HepG2 (cell line): ENCODE data around the gene CA7. TPM values are rescaled to one million over a fixed set of nuclear protein-coding genes. Genes with fewer than 3 reads are reported as not detected.
A peak's percentile ranks its signal among the peaks of the same experiment; 100 is the strongest.

Experiments
- ATAC-seq: fragments of 200-7000 bp; cut with Tn5 transposase; 3 replicates; pipeline ENCODE4 v1.9.1; 2020; ENCODE audit warnings: mild to moderate bottlenecking, moderate library complexity
- BruUV-seq: library from RNA; stranded (reverse); fragments of 400-500 nt; replicated peaks from 2 replicates; lab custom pipeline; 2021; lab: Mats Ljungman, UMichigan
- CTCF ChIA-PET: fragments of 300-600 bp; formaldehyde crosslinking; extraction: SDS; loops from one replicate; lab custom pipeline; 2021; ENCODE audit warnings: low total read pairs, inconsistent platforms, low intra/inter-chr PET ratio; lab: Yijun Ruan, JAX
- POLR2A ChIA-PET: fragments of 350-600 bp; sonication (Branson Sonifier 250); formaldehyde crosslinking; loops from one replicate; lab custom pipeline; 2020; ENCODE audit warnings: antibody characterized with exemption, inconsistent platforms; lab: Yijun Ruan, JAX
- DNase-seq: peaks from one replicate; pipeline ENCODE4 v3.0.0-alpha.2; 2015; ENCODE audit warnings: low spot score
- FAIRE-seq: peaks from 3 replicates; lab custom pipeline; 2011; peaks lifted over from hg19 to GRCh38; lab: Jason Lieb, UNC
- H2AFZ ChIP-seq: one replicate; pipeline ENCODE4 v1.6.1; 2011; ENCODE audit warnings: low read length, inconsistent platforms
- H3K27ac ChIP-seq: fragments of 300-600 bp; 3 replicates; pipeline ENCODE4 v1.8.0; 2011; ENCODE audit warnings: mixed run types, mild to moderate bottlenecking, mixed read lengths, low read length, inconsistent platforms; ENCODE audit not compliant: insufficient read depth; ENCODE audit errors: extremely low read length
- H3K27me3 ChIP-seq, 2 experiments: fragments of 200-600 bp in 1 of 2; 2 replicates in 1 of 2; 3 replicates in 1 of 2; pipeline versions ENCODE4 v1.6.0 to v1.8.0; 2011; ENCODE audit warnings: low read length in 2 of 2, mild to moderate bottlenecking in 2 of 2, moderate library complexity in 2 of 2, inconsistent platforms in 1 of 2; ENCODE audit not compliant: insufficient read depth in 2 of 2, control insufficient read depth in 1 of 2
- H3K36me3 ChIP-seq, 2 experiments: fragments of 200-600 bp in 1 of 2; replicated peaks in 1 of 2; 2 replicates in 1 of 2; 3 replicates in 1 of 2; pipeline versions ENCODE4 v1.5.1 to v1.8.0; 2011; ENCODE audit warnings: low read length in 2 of 2, inconsistent platforms in 1 of 2; ENCODE audit not compliant: insufficient read depth in 2 of 2, control insufficient read depth in 1 of 2
- H3K4me1 ChIP-seq: 2 replicates; pipeline ENCODE4 v1.5.1; 2012; ENCODE audit warnings: low read length, inconsistent platforms; ENCODE audit not compliant: insufficient read depth
- H3K4me2 ChIP-seq: 2 replicates; pipeline ENCODE4 v1.6.0; 2011; ENCODE audit warnings: low read depth, low read length, inconsistent platforms
- H3K4me3 ChIP-seq, 3 experiments: fragments of 200-600 bp in 1 of 3; sonication (generic), shearing (Covaris generic) in 1 of 3; replicated peaks in 1 of 3; 2 replicates each; pipeline ENCODE4 v1.5.1; 2011 to 2016; ENCODE audit warnings: low read length in 3 of 3, inconsistent platforms in 2 of 3, low read depth in 2 of 3, mild to moderate bottlenecking in 2 of 3, control low read depth in 1 of 3, mixed read lengths in 1 of 3; ENCODE audit not compliant: insufficient read depth in 1 of 3
- H3K79me2 ChIP-seq: one replicate; pipeline ENCODE4 v1.6.1; 2011; ENCODE audit warnings: low read length, inconsistent platforms; ENCODE audit not compliant: insufficient read depth
- H3K9ac ChIP-seq: 2 replicates; pipeline ENCODE4 v1.6.0; 2011; ENCODE audit warnings: mild to moderate bottlenecking, low read depth, low read length, inconsistent platforms; ENCODE audit not compliant: insufficient read depth
- H3K9me3 ChIP-seq: 2 replicates; pipeline ENCODE4 v1.5.1; 2012; ENCODE audit warnings: mild to moderate bottlenecking, low read length
- H4K20me1 ChIP-seq: 2 replicates; pipeline ENCODE4 v1.6.0; 2011; ENCODE audit warnings: inconsistent platforms, mild to moderate bottlenecking, low read length, moderate library complexity; ENCODE audit not compliant: insufficient read depth
- AKAP8 ChIP-seq: sonication (generic); formaldehyde crosslinking; IDR thresholded peaks from 2 replicates; pipeline ENCODE4 v1.5.1; 2020; ENCODE audit warnings: mild to moderate bottlenecking, missing genetic modification reagents
- RBM22 ChIP-seq: fragments of 200-400 bp; formaldehyde crosslinking; optimal IDR thresholded peaks from 2 replicates; pipeline ENCODE3; 2017; ENCODE audit warnings: mild to moderate bottlenecking, low read length, moderate library complexity
- ZBTB42 ChIP-seq: sonication (generic); formaldehyde crosslinking; IDR thresholded peaks from 2 replicates; pipeline ENCODE4 v1.5.0; 2020; ENCODE audit warnings: mild to moderate bottlenecking, missing genetic modification reagents
- ZFP36L2 ChIP-seq: sonication (generic); formaldehyde crosslinking; IDR thresholded peaks from 2 replicates; pipeline ENCODE4 v1.4.0; 2020; ENCODE audit warnings: missing genetic modification reagents
- ZNF230 ChIP-seq: sonication (generic); formaldehyde crosslinking; IDR thresholded peaks from 2 replicates; pipeline ENCODE4 v1.4.0; 2020; ENCODE audit warnings: mild to moderate bottlenecking, missing genetic modification reagents
- ZZZ3 ChIP-seq: sonication (generic); formaldehyde crosslinking; IDR thresholded peaks from 2 replicates; pipeline ENCODE4 v1.4.0; 2020; ENCODE audit warnings: missing genetic modification reagents, mild to moderate bottlenecking, borderline replicate concordance
- WGBS: methylation state at CpG from one replicate; pipeline ENCODE4 v1.1.6; 2017; ENCODE audit warnings: low lambda C conversion rate; 5-methylcytosine and 5-hydroxymethylcytosine counted together
- in situ Hi-C: cut with HindIII; loops from 2 replicates; pipeline ENCODE4 v1.10.0; 2017; ENCODE audit warnings: low pct_unique_long_range_greater_than_20kb; ENCODE audit not compliant: extremely low pct_ligation_motif_present
- intact Hi-C: fragments of 100-400 bp; cut with micrococcal nuclease; formaldehyde crosslinking; loops from one replicate; pipeline ENCODE4 v1.10.0; 2022; ENCODE audit not compliant: unreplicated experiment
- polyA plus RNA-seq, 8 experiments: library from polyadenylated mRNA; depleted of rRNA in 3 of 8; stranded (reverse) in 7 of 8; unstranded in 1 of 8; fragments of >200 nt; fragmentation: Illumina TruSeq in 4 of 8; extraction: Trizol in 4 of 8; gene quantifications; 2 replicates each; pipeline versions ENCODE4 v1.2.1 to v1.2.3, GENCODE V29; 2011 to 2016; ENCODE audit warnings: low read depth in 4 of 8, missing spikeins in 1 of 8, mixed read lengths in 1 of 8; ENCODE audit not compliant: insufficient read depth in 1 of 8
- total RNA-seq, 5 experiments: library from RNA; depleted of rRNA; stranded (reverse); fragments of >200 nt; fragmentation: Illumina TruSeq; extraction: Trizol; gene quantifications; 2 replicates each; pipeline ENCODE4 v1.2.3, GENCODE V29; 2016; ENCODE audit warnings: low read depth in 1 of 5
- TF ChIP-seq, protein P1 (sequence below): IDR thresholded peaks from 2 replicates; pipeline ENCODE4 v1.6.1; 2012; ENCODE audit warnings: low read length, improper control_type of control experiment
- TF ChIP-seq, protein P2 (sequence below): sonication (generic); formaldehyde crosslinking; IDR thresholded peaks from 2 replicates; pipeline ENCODE4 v1.4.0; 2020; ENCODE audit warnings: mild to moderate bottlenecking, missing genetic modification reagents
- TF ChIP-seq, protein P3 (sequence below): sonication (generic); formaldehyde crosslinking; IDR thresholded peaks from 2 replicates; pipeline ENCODE4 v1.8.1; 2023; ENCODE audit warnings: mild to moderate bottlenecking, inconsistent platforms, moderate library complexity, missing genetic modification reagents, borderline replicate concordance
- TF ChIP-seq, protein P4 (sequence below): IDR thresholded peaks from 2 replicates; pipeline ENCODE4 v1.6.1; 2016; ENCODE audit warnings: low read depth

The CA7 gene
- total and polyA plus RNA-seq, 2 of the 13 experiments (the other 11 are each of a cell fraction or from before 2014, with no cell fraction given), result not detected

DNA sequence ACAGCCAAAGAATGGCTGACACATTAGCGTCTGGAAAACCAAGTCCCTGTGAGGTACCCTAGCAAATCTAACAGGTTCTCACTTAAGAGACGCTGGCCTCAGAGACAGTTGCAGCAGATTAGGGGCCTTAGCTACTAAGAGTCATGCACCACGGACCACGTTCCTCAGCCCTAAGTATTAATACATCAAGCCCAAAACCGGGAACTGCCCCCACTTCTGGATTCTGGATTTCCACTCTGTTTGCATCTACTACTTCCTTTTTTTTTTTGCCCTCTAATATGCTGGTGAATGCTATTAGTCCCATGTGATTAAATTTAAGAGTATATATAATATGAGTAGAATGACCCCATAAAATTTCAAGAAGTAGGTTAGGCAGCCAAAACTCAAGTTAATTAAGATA, 42.1 kb upstream of the CA7 start:
- peaks cover 15 to 23% of the 10 kb centered on the region in 2 experiments for H3K36me3 ChIP-seq
- H4K20me1 ChIP-seq, result no peaks in the 10 kb centered on the region
- no peaks in the 10 kb centered on the region for H3K79me2 ChIP-seq
- WGBS, result 94% methylated on average over 5 of the region's 5 CpGs
- TF ChIP-seq, protein P1, sequence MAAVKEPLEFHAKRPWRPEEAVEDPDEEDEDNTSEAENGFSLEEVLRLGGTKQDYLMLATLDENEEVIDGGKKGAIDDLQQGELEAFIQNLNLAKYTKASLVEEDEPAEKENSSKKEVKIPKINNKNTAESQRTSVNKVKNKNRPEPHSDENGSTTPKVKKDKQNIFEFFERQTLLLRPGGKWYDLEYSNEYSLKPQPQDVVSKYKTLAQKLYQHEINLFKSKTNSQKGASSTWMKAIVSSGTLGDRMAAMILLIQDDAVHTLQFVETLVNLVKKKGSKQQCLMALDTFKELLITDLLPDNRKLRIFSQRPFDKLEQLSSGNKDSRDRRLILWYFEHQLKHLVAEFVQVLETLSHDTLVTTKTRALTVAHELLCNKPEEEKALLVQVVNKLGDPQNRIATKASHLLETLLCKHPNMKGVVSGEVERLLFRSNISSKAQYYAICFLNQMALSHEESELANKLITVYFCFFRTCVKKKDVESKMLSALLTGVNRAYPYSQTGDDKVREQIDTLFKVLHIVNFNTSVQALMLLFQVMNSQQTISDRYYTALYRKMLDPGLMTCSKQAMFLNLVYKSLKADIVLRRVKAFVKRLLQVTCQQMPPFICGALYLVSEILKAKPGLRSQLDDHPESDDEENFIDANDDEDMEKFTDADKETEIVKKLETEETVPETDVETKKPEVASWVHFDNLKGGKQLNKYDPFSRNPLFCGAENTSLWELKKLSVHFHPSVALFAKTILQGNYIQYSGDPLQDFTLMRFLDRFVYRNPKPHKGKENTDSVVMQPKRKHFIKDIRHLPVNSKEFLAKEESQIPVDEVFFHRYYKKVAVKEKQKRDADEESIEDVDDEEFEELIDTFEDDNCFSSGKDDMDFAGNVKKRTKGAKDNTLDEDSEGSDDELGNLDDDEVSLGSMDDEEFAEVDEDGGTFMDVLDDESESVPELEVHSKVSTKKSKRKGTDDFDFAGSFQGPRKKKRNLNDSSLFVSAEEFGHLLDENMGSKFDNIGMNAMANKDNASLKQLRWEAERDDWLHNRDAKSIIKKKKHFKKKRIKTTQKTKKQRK, result no peak
- peak; percentile 32 for TF ChIP-seq RBM22
- DNase-seq, result no peak
- BruUV-seq, result no TSS peak
- H3K4me3 ChIP-seq, result no peak overlapping the region
- no peaks in the 10 kb centered on the region for H3K27me3 ChIP-seq
- no peak overlapping the region for H3K9ac ChIP-seq
- ChIA-PET CTCF (no interaction called here), POLR2A (no interaction called here)
- FAIRE-seq, result no peak
- H2AFZ ChIP-seq, result no peak overlapping the region
- H3K4me1 ChIP-seq, result no peaks in the 10 kb centered on the region
- in situ Hi-C loops, result no loop called here
- no peak overlapping the region for H3K4me2 ChIP-seq
- ATAC-seq, result no peak; the same call in 2 of the 3 replicates
- H3K27ac ChIP-seq, result no peak overlapping the region
- intact Hi-C loops, result no loop called here
- no peaks in the 10 kb centered on the region for H3K9me3 ChIP-seq

DNA sequence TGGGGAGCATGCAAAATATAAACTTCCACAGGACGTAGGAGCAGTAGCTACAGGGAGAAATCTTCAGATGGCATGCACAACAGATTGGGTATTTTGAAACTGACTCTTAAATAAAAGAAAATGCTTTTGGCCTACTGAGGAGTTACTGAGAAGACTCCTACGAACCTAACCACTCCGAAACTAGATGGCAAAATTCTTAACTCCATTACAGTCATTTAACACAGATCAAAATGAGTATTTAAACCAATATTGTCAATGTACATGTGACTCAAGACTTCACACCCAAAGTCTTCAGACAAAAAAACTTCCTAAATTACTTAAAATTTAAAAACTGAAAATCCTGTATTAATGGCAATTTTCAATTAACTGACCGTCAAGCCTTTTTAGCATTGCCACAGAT, 34.4 kb upstream of the CA7 start:
- H3K4me1 ChIP-seq, result no peaks in the 10 kb centered on the region
- TSS peak; percentile 23 for BruUV-seq
- no peak overlapping the region for H3K9ac ChIP-seq
- FAIRE-seq, result no peak
- H2AFZ ChIP-seq, result no peak overlapping the region
- intact Hi-C loops, result no loop called here
- no peaks in the 10 kb centered on the region for H3K79me2 ChIP-seq
- peaks cover 19 to 53% of the 10 kb centered on the region in 2 experiments for H3K36me3 ChIP-seq
- no peak overlapping the region for H3K4me3 ChIP-seq
- no peaks in the 10 kb centered on the region for H4K20me1 ChIP-seq
- in situ Hi-C loops, result no loop called here
- ChIA-PET POLR2A (no interaction called here), CTCF (no interaction called here)
- H3K9me3 ChIP-seq, result no peaks in the 10 kb centered on the region
- WGBS, result 95% methylated on average over 4 of the region's 4 CpGs
- ATAC-seq, result no peak
- H3K27ac ChIP-seq, result no peak overlapping the region
- no peak overlapping the region for H3K4me2 ChIP-seq
- H3K27me3 ChIP-seq, result no peaks in the 10 kb centered on the region
- DNase-seq, result no peak
- TF ChIP-seq ZNF230 (CRISPR knock-in tag) (no peak), ZZZ3 (CRISPR knock-in tag) (no peak), ZFP36L2 (CRISPR knock-in tag) (no peak), AKAP8 (CRISPR knock-in tag) (no peak), ZBTB42 (CRISPR knock-in tag) (no peak)
- TF ChIP-seq, protein P2, sequence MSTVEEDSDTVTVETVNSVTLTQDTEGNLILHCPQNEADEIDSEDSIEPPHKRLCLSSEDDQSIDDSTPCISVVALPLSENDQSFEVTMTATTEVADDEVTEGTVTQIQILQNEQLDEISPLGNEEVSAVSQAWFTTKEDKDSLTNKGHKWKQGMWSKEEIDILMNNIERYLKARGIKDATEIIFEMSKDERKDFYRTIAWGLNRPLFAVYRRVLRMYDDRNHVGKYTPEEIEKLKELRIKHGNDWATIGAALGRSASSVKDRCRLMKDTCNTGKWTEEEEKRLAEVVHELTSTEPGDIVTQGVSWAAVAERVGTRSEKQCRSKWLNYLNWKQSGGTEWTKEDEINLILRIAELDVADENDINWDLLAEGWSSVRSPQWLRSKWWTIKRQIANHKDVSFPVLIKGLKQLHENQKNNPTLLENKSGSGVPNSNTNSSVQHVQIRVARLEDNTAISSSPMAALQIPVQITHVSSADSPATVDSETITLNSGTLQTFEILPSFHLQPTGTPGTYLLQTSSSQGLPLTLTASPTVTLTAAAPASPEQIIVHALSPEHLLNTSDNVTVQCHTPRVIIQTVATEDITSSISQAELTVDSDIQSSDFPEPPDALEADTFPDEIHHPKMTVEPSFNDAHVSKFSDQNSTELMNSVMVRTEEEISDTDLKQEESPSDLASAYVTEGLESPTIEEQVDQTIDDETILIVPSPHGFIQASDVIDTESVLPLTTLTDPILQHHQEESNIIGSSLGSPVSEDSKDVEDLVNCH, result no peak
- TF ChIP-seq, protein P3, sequence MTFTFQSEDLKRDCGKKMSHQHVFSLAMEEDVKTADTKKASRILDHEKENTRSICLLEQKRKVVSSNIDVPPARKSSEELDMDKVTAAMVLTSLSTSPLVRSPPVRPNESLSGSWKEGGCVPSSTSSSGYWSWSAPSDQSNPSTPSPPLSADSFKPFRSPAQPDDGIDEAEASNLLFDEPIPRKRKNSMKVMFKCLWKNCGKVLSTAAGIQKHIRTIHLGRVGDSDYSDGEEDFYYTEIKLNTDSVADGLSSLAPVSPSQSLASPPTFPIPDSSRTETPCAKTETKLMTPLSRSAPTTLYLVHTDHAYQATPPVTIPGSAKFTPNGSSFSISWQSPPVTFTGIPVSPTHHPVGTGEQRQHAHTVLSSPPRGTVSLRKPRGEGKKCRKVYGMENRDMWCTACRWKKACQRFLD (CRISPR knock-in tag), result no peak
- TF ChIP-seq, protein P4, sequence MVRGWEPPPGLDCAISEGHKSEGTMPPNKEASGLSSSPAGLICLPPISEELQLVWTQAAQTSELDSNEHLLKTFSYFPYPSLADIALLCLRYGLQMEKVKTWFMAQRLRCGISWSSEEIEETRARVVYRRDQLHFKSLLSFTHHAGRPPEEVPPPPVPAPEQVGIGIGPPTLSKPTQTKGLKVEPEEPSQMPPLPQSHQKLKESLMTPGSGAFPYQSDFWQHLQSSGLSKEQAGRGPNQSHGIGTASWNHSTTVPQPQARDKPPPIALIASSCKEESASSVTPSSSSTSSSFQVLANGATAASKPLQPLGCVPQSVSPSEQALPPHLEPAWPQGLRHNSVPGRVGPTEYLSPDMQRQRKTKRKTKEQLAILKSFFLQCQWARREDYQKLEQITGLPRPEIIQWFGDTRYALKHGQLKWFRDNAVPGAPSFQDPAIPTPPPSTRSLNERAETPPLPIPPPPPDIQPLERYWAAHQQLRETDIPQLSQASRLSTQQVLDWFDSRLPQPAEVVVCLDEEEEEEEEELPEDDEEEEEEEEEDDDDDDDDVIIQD, result no peak
